HepG2 (cell line): ENCODE data around the gene VWA7. TPM values are rescaled to one million over a fixed set of nuclear protein-coding genes. Genes with fewer than 3 reads are reported as not detected.

ENCODE experiments used
- ATAC-seq: fragments of 200-7000 bp; cut with Tn5 transposase; 3 replicates; pipeline ENCODE4 v1.9.1; 2020; ENCODE audit warnings: mild to moderate bottlenecking, moderate library complexity
- BruUV-seq: library from RNA; stranded (reverse); fragments of 400-500 nt; replicated peaks from 2 replicates; lab custom pipeline; 2021; lab: Mats Ljungman, UMichigan
- CTCF ChIA-PET: fragments of 300-600 bp; formaldehyde crosslinking; extraction: SDS; loops from one replicate; lab custom pipeline; 2021; ENCODE audit warnings: low total read pairs, inconsistent platforms, low intra/inter-chr PET ratio; lab: Yijun Ruan, JAX
- POLR2A ChIA-PET: fragments of 350-600 bp; sonication (Branson Sonifier 250); formaldehyde crosslinking; loops from one replicate; lab custom pipeline; 2020; ENCODE audit warnings: antibody characterized with exemption, inconsistent platforms; lab: Yijun Ruan, JAX
- DNase-seq: peaks from one replicate; pipeline ENCODE4 v3.0.0-alpha.2; 2015; ENCODE audit warnings: low spot score
- FAIRE-seq: peaks from 3 replicates; lab custom pipeline; 2011; peaks lifted over from hg19 to GRCh38; lab: Jason Lieb, UNC
- H2AFZ ChIP-seq: one replicate; pipeline ENCODE4 v1.6.1; 2011; ENCODE audit warnings: low read length, inconsistent platforms
- H3K27ac ChIP-seq: fragments of 300-600 bp; 3 replicates; pipeline ENCODE4 v1.8.0; 2011; ENCODE audit warnings: mixed run types, mild to moderate bottlenecking, mixed read lengths, low read length, inconsistent platforms; ENCODE audit not compliant: insufficient read depth; ENCODE audit errors: extremely low read length
- H3K27me3 ChIP-seq, 2 experiments: fragments of 200-600 bp in 1 of 2; 2 replicates in 1 of 2; 3 replicates in 1 of 2; pipeline versions ENCODE4 v1.6.0 to v1.8.0; 2011; ENCODE audit warnings: low read length in 2 of 2, mild to moderate bottlenecking in 2 of 2, moderate library complexity in 2 of 2, inconsistent platforms in 1 of 2; ENCODE audit not compliant: insufficient read depth in 2 of 2, control insufficient read depth in 1 of 2
- H3K36me3 ChIP-seq, 2 experiments: fragments of 200-600 bp in 1 of 2; replicated peaks in 1 of 2; 2 replicates in 1 of 2; 3 replicates in 1 of 2; pipeline versions ENCODE4 v1.5.1 to v1.8.0; 2011; ENCODE audit warnings: low read length in 2 of 2, inconsistent platforms in 1 of 2; ENCODE audit not compliant: insufficient read depth in 2 of 2, control insufficient read depth in 1 of 2
- H3K4me1 ChIP-seq: 2 replicates; pipeline ENCODE4 v1.5.1; 2012; ENCODE audit warnings: low read length, inconsistent platforms; ENCODE audit not compliant: insufficient read depth
- H3K4me2 ChIP-seq: 2 replicates; pipeline ENCODE4 v1.6.0; 2011; ENCODE audit warnings: low read depth, low read length, inconsistent platforms
- H3K4me3 ChIP-seq, 3 experiments: fragments of 200-600 bp in 1 of 3; sonication (generic), shearing (Covaris generic) in 1 of 3; replicated peaks in 1 of 3; 2 replicates each; pipeline ENCODE4 v1.5.1; 2011 to 2016; ENCODE audit warnings: low read length in 3 of 3, inconsistent platforms in 2 of 3, low read depth in 2 of 3, mild to moderate bottlenecking in 2 of 3, control low read depth in 1 of 3, mixed read lengths in 1 of 3; ENCODE audit not compliant: insufficient read depth in 1 of 3
- H3K79me2 ChIP-seq: one replicate; pipeline ENCODE4 v1.6.1; 2011; ENCODE audit warnings: low read length, inconsistent platforms; ENCODE audit not compliant: insufficient read depth
- H3K9ac ChIP-seq: 2 replicates; pipeline ENCODE4 v1.6.0; 2011; ENCODE audit warnings: mild to moderate bottlenecking, low read depth, low read length, inconsistent platforms; ENCODE audit not compliant: insufficient read depth
- H3K9me3 ChIP-seq: 2 replicates; pipeline ENCODE4 v1.5.1; 2012; ENCODE audit warnings: mild to moderate bottlenecking, low read length
- H4K20me1 ChIP-seq: 2 replicates; pipeline ENCODE4 v1.6.0; 2011; ENCODE audit warnings: inconsistent platforms, mild to moderate bottlenecking, low read length, moderate library complexity; ENCODE audit not compliant: insufficient read depth
- FIP1L1 ChIP-seq: fragments of 200-400 bp; formaldehyde crosslinking; IDR thresholded peaks from 2 replicates; pipeline ENCODE4 v1.6.1; 2018; ENCODE audit warnings: low read depth, mild to moderate bottlenecking, low read length, moderate library complexity, borderline replicate concordance; ENCODE audit not compliant: insufficient read depth
- GABPB1 ChIP-seq: IDR thresholded peaks from 2 replicates; pipeline ENCODE4 v1.6.1; 2016; ENCODE audit warnings: mild to moderate bottlenecking, missing genetic modification reagents, moderate library complexity, missing compliant biosample characterization
- GMEB1 ChIP-seq: sonication (generic); formaldehyde crosslinking; IDR thresholded peaks from 2 replicates; pipeline ENCODE4 v1.5.1; 2020; ENCODE audit warnings: missing genetic modification reagents, mild to moderate bottlenecking, borderline replicate concordance
- PCBP2 ChIP-seq: fragments of 200-400 bp; formaldehyde crosslinking; optimal IDR thresholded peaks from 2 replicates; pipeline ENCODE3; 2018; ENCODE audit warnings: low read length, low read depth; ENCODE audit not compliant: poor library complexity, severe bottlenecking
- PHF8 ChIP-seq: sonication (generic); formaldehyde crosslinking; IDR thresholded peaks from 2 replicates; pipeline ENCODE4 v1.5.0; 2020; ENCODE audit warnings: missing genetic modification reagents
- RXRB ChIP-seq: IDR thresholded peaks from 2 replicates; pipeline ENCODE4 v1.6.1; 2016; ENCODE audit warnings: borderline replicate concordance, missing genetic modification reagents, missing compliant biosample characterization
- ZBTB1 ChIP-seq: sonication (generic); formaldehyde crosslinking; IDR thresholded peaks from 2 replicates; pipeline ENCODE4 v1.4.0; 2020; ENCODE audit warnings: missing genetic modification reagents, borderline replicate concordance
- ZNF724P ChIP-seq: sonication (generic); formaldehyde crosslinking; IDR thresholded peaks from 2 replicates; pipeline ENCODE4 v1.8.0; 2022; ENCODE audit warnings: missing genetic modification reagents, borderline replicate concordance
- ZNF766 ChIP-seq: sonication (generic); formaldehyde crosslinking; IDR thresholded peaks from 2 replicates; pipeline ENCODE4 v1.5.0; 2020; ENCODE audit warnings: missing genetic modification reagents, borderline replicate concordance
- WGBS: methylation state at CpG from one replicate; pipeline ENCODE4 v1.1.6; 2017; ENCODE audit warnings: low lambda C conversion rate; 5-methylcytosine and 5-hydroxymethylcytosine counted together
- in situ Hi-C: cut with HindIII; loops from 2 replicates; pipeline ENCODE4 v1.10.0; 2017; ENCODE audit warnings: low pct_unique_long_range_greater_than_20kb; ENCODE audit not compliant: extremely low pct_ligation_motif_present
- intact Hi-C: fragments of 100-400 bp; cut with micrococcal nuclease; formaldehyde crosslinking; loops from one replicate; pipeline ENCODE4 v1.10.0; 2022; ENCODE audit not compliant: unreplicated experiment
- polyA plus RNA-seq, 8 experiments: library from polyadenylated mRNA; depleted of rRNA in 3 of 8; stranded (reverse) in 7 of 8; unstranded in 1 of 8; fragments of >200 nt; fragmentation: Illumina TruSeq in 4 of 8; extraction: Trizol in 4 of 8; gene quantifications; 2 replicates each; pipeline versions ENCODE4 v1.2.1 to v1.2.3, GENCODE V29; 2011 to 2016; ENCODE audit warnings: low read depth in 4 of 8, missing spikeins in 1 of 8, mixed read lengths in 1 of 8; ENCODE audit not compliant: insufficient read depth in 1 of 8
- total RNA-seq, 5 experiments: library from RNA; depleted of rRNA; stranded (reverse); fragments of >200 nt; fragmentation: Illumina TruSeq; extraction: Trizol; gene quantifications; 2 replicates each; pipeline ENCODE4 v1.2.3, GENCODE V29; 2016; ENCODE audit warnings: low read depth in 1 of 5
- TF ChIP-seq, protein P1 (sequence below): sonication (generic); formaldehyde crosslinking; IDR thresholded peaks from 2 replicates; pipeline ENCODE4 v1.4.0; 2020; ENCODE audit warnings: mild to moderate bottlenecking, missing genetic modification reagents
- TF ChIP-seq, protein P2 (sequence below): sonication (generic); formaldehyde crosslinking; IDR thresholded peaks from 2 replicates; pipeline ENCODE4 v1.4.0; 2020; ENCODE audit warnings: missing genetic modification reagents
- TF ChIP-seq, protein P3 (sequence below): sonication (generic); formaldehyde crosslinking; IDR thresholded peaks from 2 replicates; pipeline ENCODE4 v1.5.1; 2020; ENCODE audit warnings: mild to moderate bottlenecking, missing genetic modification reagents
- TF ChIP-seq, protein P4 (sequence below): sonication (generic); formaldehyde crosslinking; IDR thresholded peaks from 2 replicates; pipeline ENCODE4 v1.4.0; 2020; ENCODE audit warnings: missing genetic modification reagents, mild to moderate bottlenecking, borderline replicate concordance

VWA7 gene
- total and polyA plus RNA-seq, 2 of the 13 experiments (the other 11 are each of a cell fraction or from before 2014, with no cell fraction given), result 0.86 to 3.3 TPM

- H3K79me2 ChIP-seq, result peaks cover 41% of the 10 kb centered on the region
- H4K20me1 ChIP-seq, result peaks cover 33% of the 10 kb centered on the region; the same call in 1 of the 2 replicates
- peak overlapping the region; percentile 98 for H3K4me2 ChIP-seq
- ChIA-PET POLR2A (interaction anchor here (1.8 to 11.3 kb wide), 5 partner anchors 13 to 62 kb away, joined by 4 to 279 read pairs (median 66); partner anchors contain the start of genes VARS1 and VWA7), CTCF (interaction anchor here (1.3 kb wide), 1 partner anchor 36 kb away, joined by 3 read pairs; no protein-coding TSS in a partner anchor)
- H3K4me3 ChIP-seq, result peak overlapping the region; percentile 14 to 92 (median 71); a peak in 5 of 6 replicates
- FAIRE-seq, result no peak
- in situ Hi-C loops (loop anchor here (5.0 kb wide), 1 partner anchor 34 kb away; no protein-coding TSS in a partner anchor), intact Hi-C loops (no loop called here)
- no TSS peak for BruUV-seq
- peak overlapping the region; percentile 98 for H3K9ac ChIP-seq
- no peak overlapping the region for H2AFZ ChIP-seq
- H3K36me3 ChIP-seq, result peaks cover 19 to 42% of the 10 kb centered on the region in 2 experiments
- no peaks in the 10 kb centered on the region for H3K9me3 ChIP-seq
- H3K27me3 ChIP-seq, result no peaks in the 10 kb centered on the region; a peak in 1 of 5 replicates
- H3K4me1 ChIP-seq, result peaks cover 77% of the 10 kb centered on the region
- DNase-seq, result no peak
- peak overlapping the region; percentile 99 for H3K27ac ChIP-seq
- WGBS, result 92% methylated on average over 4 of the region's 4 CpGs
- no peak for ATAC-seq
- TF ChIP-seq, protein P1, sequence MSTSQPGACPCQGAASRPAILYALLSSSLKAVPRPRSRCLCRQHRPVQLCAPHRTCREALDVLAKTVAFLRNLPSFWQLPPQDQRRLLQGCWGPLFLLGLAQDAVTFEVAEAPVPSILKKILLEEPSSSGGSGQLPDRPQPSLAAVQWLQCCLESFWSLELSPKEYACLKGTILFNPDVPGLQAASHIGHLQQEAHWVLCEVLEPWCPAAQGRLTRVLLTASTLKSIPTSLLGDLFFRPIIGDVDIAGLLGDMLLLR (CRISPR knock-in tag), result 0 out of 2 replicates have a peak, but pooled peaks have one; percentile 14
- TF ChIP-seq PCBP2 (peak; percentile 65), ZNF766 (no peak), ZNF724P (CRISPR knock-in tag) (0 out of 2 replicates have a peak, but pooled peaks have one; percentile 24), GABPB1 (CRISPR knock-in tag) (no peak), GMEB1 (CRISPR knock-in tag) (0 out of 2 replicates have a peak, but pooled peaks have one; percentile 6), ZBTB1 (CRISPR knock-in tag) (no peak), FIP1L1 (0 out of 2 replicates have a peak, but pooled peaks have one; percentile 55), RXRB (CRISPR knock-in tag) (no peak), PHF8 (CRISPR knock-in tag) (0 out of 2 replicates have a peak, but pooled peaks have one; percentile 12)
- TF ChIP-seq, protein P2, sequence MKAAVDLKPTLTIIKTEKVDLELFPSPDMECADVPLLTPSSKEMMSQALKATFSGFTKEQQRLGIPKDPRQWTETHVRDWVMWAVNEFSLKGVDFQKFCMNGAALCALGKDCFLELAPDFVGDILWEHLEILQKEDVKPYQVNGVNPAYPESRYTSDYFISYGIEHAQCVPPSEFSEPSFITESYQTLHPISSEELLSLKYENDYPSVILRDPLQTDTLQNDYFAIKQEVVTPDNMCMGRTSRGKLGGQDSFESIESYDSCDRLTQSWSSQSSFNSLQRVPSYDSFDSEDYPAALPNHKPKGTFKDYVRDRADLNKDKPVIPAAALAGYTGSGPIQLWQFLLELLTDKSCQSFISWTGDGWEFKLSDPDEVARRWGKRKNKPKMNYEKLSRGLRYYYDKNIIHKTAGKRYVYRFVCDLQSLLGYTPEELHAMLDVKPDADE, result no peak
- TF ChIP-seq, protein P3, sequence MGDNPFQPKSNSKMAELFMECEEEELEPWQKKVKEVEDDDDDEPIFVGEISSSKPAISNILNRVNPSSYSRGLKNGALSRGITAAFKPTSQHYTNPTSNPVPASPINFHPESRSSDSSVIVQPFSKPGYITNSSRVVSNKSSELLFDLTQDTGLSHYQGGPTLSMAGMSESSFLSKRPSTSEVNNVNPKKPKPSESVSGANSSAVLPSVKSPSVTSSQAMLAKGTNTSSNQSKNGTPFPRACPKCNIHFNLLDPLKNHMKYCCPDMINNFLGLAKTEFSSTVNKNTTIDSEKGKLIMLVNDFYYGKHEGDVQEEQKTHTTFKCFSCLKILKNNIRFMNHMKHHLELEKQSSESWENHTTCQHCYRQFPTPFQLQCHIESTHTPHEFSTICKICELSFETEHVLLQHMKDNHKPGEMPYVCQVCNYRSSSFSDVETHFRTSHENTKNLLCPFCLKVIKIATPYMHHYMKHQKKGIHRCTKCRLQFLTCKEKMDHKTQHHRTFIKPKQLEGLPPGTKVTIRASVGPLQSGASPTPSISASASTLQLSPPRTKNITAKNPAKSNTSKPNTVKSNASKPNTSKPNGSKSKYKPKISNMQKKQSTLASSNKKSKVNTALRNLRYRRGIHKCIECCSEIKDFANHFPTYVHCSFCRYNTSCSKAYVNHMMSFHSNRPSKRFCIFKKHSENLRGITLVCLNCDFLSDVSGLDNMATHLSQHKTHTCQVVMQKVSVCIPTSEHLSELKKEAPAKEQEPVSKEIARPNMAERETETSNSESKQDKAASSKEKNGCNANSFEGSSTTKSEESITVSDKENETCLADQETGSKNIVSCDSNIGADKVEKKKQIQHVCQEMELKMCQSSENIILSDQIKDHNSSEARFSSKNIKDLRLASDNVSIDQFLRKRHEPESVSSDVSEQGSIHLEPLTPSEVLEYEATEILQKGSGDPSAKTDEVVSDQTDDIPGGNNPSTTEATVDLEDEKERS (CRISPR knock-in tag), result peak; percentile 44; the same call in 1 of the 2 replicates
- TF ChIP-seq, protein P4, sequence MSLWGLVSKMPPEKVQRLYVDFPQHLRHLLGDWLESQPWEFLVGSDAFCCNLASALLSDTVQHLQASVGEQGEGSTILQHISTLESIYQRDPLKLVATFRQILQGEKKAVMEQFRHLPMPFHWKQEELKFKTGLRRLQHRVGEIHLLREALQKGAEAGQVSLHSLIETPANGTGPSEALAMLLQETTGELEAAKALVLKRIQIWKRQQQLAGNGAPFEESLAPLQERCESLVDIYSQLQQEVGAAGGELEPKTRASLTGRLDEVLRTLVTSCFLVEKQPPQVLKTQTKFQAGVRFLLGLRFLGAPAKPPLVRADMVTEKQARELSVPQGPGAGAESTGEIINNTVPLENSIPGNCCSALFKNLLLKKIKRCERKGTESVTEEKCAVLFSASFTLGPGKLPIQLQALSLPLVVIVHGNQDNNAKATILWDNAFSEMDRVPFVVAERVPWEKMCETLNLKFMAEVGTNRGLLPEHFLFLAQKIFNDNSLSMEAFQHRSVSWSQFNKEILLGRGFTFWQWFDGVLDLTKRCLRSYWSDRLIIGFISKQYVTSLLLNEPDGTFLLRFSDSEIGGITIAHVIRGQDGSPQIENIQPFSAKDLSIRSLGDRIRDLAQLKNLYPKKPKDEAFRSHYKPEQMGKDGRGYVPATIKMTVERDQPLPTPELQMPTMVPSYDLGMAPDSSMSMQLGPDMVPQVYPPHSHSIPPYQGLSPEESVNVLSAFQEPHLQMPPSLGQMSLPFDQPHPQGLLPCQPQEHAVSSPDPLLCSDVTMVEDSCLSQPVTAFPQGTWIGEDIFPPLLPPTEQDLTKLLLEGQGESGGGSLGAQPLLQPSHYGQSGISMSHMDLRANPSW (CRISPR knock-in tag), result no peak
Observed at GRCh38 chr6:31733734-31734133, 43.4 kb downstream of the VWA7 start.
